T-helper 2 cell (primary cell): ENCODE results near the gene TFF3.

Source experiments
- DNase-seq, 5 experiments: peaks; one replicate each; pipeline versions ENCODE4 v3.0.0 to v3.0.0-alpha.2; 2012 to 2022

The TFF3 gene

GRCh38 chr21:42287193-42288083 lies 27.8 kb downstream of the TFF3 start:
- no peak for DNase-seq

- DNase-seq: no peak
Observed at GRCh38 chr21:42286416-42286815, 28.8 kb downstream of the TFF3 start.

GRCh38 chr21:42285569-42286245 lies 29.5 kb downstream of the TFF3 start:
- no peak for DNase-seq

GRCh38 chr21:42282715-42283114 lies 32.5 kb downstream of the TFF3 start:
- DNase-seq: no peak

GRCh38 chr21:42282021-42282420 lies 33.2 kb downstream of the TFF3 start:
- no peak for DNase-seq

DNA sequence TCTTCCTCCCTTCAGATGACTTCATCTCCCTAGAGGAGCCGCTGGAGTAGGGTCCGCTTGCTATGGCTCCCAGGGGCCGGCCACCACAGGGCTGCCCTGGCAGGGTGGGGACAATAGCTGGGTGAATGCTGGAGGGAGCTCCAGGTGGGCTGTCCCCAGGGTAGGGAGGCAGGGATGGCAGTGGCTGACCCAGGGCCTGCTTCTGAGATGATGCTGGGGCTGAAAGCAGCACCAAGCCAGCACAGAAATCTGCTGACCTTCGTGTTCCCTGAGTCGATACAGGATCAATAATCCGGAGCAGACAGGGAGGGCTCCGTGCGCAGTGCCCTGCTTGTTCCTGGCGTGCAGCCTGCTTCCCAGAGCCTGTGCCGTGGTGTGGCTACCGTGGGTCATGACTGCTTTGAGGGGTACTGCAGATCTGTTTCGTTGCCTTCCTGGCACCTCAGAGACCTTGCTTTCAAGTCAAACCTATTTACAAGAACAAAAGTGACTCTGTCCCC lies 34.0 kb downstream of the TFF3 start:
- DNase-seq: no peak

- no peak for DNase-seq
Observed at GRCh38 chr21:42280356-42281180, 34.6 kb downstream of the TFF3 start.

- DNase-seq: no peak
Observed at GRCh38 chr21:42279888-42280287, 35.3 kb downstream of the TFF3 start.

DNA sequence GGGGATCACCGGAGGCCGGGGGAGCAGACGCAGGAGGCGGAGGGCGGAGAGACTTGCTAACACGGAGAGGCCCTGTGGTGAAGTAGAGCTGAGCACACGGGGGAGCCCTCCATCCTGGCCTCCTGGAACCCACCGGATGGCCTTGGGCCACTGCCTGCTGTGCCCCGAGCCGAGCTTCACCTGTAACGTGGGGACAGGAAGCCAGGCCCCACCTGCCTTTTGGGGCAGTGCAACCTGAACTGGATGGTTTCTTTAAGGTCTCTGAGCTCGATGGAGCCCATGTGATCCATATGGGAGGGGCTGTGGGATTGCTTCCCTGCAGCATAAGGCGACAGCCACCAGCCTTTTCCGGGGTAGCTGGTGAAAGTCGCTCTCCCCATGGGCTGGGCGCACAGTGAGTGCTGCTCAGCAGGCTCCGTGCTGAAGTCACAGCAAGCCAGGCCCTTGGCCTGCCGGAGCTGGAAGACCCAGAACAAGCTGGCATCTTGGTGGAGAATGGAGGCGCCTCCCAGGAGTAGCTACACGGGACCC lies 35.8 kb downstream of the TFF3 start:
- DNase-seq: no peak

DNA sequence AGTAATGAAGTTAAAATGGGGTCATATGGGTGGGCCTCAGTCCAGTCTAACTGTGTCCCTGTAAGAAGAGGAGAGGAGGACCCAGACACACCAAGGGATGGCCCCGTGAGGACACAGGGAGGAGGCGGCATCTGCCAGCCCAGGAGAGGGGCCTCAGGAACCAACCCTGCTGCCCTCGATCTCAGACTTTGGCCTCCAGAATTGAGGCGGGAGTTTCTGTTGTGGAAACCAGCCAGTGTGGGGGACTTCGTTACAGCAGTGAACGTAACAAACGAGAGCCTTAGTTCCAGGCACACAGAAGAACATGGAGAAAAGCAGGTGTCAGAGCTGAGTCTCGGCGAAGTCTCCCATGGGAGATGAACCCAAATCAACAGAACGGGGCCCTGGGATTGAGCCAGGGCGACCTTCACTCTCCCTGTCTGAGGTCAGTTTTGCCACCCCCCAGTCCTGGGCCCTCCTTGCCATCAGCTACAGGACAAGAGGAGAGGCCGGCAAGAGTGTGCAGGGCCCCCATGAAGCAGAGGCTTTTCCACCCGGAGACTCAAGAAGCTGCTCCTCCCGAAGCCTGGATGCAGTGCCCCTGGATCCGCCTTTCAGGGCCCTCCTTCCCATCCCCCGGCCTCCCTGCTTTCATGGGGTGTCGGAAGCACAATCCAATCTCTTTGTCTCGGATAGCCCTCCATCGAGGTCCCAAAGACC lies 36.6 kb downstream of the TFF3 start:
- DNase-seq: no peak

DNA sequence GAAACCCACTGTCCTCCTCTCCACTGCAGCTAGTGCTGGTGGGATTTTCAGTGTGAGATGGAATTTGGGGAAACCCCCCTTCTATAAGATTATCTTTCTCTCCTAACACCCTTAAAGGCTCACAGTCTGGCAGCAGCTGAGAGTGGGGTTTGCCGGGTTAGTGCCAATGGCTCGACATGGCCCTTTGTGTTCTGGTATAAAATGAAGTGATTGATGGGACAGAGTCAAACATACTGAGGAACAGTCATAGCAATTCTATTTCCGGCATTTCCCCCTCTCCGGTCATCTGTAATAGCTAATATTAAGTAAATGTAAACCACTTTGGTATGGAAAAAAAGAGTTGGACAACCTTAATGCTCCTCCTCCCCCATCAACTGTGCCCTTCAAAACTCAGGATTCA lies 37.6 kb downstream of the TFF3 start:
- DNase-seq: no peak

- no peak for DNase-seq
Observed at GRCh38 chr21:42276526-42277154, 38.6 kb downstream of the TFF3 start.

GRCh38 chr21:42276076-42276475 lies 39.1 kb downstream of the TFF3 start:
- no peak for DNase-seq

GRCh38 chr21:42272984-42273600 lies 42.1 kb downstream of the TFF3 start:
- no peak for DNase-seq

DNA sequence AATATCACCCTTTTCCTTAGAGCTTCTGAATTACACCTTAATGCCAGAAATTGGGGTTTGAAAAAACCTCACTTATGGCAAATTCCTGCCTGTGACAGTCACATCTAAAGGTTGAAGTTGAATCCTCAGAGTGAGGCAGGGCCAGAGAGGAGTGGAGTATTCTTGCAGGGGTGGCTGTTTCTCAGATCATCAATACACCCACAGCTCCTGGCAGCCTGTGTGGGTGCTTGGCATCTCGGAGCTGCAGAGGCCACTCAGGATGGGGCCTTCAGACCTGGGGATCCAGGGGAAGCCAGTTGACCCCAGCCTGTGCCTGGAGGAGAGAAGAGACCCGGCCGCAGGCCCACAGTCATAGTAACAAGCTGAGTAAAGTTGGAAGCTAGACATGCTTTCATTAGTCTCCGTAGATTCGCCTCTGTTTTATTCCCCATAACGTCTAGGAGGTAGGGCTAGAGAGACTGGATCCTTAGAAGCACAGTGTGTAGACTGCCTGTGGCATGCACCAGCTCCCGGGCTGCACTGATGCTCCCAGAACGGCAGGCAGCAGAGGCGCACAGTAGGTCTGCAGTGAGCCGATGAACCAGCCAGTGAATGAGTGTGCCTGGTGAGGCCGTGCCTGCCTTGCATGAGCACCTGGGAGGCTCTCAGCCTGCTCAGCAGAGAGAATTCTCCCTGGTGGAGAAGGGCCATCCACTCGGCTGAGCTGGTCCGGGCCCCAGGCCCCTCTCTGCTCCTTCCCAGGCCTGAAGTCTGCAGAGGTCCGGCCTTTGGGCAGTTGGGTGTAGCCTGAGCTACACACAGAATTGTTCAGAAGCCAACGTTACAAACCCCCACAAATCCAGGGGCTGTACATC lies 42.9 kb downstream of the TFF3 start:
- no peak for DNase-seq

- DNase-seq: no peak
Observed at GRCh38 chr21:42271065-42271464, 44.1 kb downstream of the TFF3 start.

- no peak for DNase-seq
Observed at GRCh38 chr21:42269386-42269785, 45.8 kb downstream of the TFF3 start.

- peak in 1 of 5 experiments; percentile 33 for DNase-seq
Observed at GRCh38 chr21:42266971-42267556, 48.1 kb downstream of the TFF3 start.

- DNase-seq: no peak
Observed at GRCh38 chr21:42265231-42265812, 49.9 kb downstream of the TFF3 start.
